K562 treated with DMSO at 1 percent for 12 hours (cell line): ENCODE measurements around the gene CHRDL2. TPM values are rescaled to one million over a fixed set of nuclear protein-coding genes. Genes with fewer than 3 reads are reported as not detected.

Experiments
- total RNA-seq: library from RNA; unstranded; fragments of 300-600 nt; gene quantifications from 2 replicates; pipeline ENCODE4 v1.2.3, GENCODE V29; 2022; ENCODE audit not compliant: insufficient read depth

Gene CHRDL2, protein sequence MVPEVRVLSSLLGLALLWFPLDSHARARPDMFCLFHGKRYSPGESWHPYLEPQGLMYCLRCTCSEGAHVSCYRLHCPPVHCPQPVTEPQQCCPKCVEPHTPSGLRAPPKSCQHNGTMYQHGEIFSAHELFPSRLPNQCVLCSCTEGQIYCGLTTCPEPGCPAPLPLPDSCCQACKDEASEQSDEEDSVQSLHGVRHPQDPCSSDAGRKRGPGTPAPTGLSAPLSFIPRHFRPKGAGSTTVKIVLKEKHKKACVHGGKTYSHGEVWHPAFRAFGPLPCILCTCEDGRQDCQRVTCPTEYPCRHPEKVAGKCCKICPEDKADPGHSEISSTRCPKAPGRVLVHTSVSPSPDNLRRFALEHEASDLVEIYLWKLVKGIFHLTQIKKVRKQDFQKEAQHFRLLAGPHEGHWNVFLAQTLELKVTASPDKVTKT
- total RNA-seq: not detected in 2 replicates

DNA sequence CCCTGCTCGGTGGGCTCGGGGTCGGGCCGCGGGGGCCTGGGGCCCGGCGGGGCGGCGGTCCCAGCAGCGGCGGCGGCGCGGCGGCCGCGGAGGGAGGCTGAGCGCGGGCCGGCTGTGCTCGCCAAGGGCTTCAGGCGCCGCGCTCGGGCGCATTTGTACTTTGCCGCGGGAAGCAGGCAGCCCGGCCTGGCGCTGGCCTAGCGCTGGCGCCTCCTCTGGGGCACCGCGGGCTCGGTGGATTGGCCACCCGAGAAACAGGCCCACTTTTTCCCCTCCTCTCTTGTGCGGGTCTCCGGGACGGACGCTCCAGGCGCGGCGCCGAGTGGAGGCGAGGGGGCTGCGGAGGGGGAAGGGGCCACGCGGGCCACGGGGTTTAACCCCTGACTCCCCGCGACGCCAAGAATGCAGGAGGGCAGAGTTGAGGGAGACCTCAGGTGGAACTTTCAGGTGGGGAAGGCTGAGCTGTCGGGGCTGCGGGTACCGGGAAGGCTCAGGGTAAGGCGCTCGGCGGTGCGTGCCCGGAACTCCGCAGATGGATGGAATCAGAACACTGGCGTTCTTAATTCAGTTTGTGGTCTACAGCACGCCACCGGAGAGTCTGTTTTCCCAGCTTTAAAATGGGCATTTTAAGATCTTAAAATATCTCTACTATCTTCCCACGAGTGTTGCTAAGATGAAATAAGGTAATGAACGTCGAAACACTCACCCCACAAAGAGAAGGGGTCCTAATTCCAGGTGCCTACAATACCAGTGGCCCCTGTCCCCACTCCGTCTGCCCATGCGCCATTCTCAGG is at the start of gene CHRDL2:
TSS of gene CHRDL2 (minus strand) at position 126 of the 794 bp plus-strand sequence. CDS start 538 bp downstream, outside the sequence.

DNA sequence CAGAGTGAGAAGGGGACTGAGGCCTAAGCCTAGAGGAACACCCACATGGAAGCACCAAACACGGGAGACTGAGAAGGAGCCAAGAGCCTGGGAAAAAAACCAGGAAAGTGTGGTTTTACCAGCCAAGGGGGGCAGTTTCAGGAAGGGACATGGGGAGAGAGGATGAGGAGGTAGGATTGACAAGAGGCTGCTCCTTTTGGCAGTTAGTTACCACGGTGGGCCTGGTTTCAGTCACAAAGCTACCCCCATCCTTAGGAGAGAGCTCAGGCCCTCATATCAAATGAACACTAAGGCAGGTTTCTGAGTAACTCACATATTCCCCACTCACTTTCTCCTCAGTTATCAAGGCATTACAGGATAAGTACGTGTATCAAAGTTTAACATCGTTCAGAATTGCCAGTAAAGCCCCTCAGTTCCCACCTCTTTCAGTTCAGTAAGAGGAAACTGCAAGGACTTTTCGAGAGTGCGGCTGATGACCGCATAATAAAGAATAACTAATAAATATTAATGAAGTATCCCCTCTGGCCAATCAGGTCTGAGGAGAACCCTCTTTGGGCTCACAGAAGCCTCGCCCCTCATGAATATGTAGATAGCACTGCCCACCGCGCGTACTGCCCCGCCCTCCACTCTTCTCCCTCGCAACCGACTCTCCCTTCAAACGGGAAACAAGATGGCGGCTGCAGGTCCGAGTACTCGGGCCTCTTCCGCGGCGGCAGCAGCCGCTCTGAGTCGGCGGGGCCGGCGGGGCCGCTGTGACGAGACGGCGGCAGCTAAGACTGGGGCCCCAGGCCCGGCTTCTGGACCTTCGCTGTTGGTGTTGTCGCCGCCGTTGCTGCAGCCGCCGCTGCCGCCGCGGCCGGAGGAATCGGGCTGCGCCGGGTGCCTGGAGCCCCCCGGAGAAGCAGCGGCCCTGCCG is 17.2 kb upstream of the CHRDL2 start, which contains the start of gene RNF169:
TSS of gene RNF169 (plus strand) at position 639 of the 916 bp plus-strand sequence. CDS start at position 671, 32 bp downstream.

Other genes starting within 250 kb of the CHRDL2 start
- gene LIPT2, start 237.7 kb downstream of the CHRDL2 start, total RNA-seq: 4.9 and 6.5 TPM in 2 replicates
- gene POLD3, start 138.8 kb downstream of the CHRDL2 start, total RNA-seq: 7.3 and 18.5 TPM in 2 replicates
- 1.1 and 7.4 TPM in 2 replicates for gene RNF169, start 17.4 kb upstream of the CHRDL2 start, total RNA-seq
- 13.6 and 27.2 TPM in 2 replicates for gene XRRA1, start 217.7 kb upstream of the CHRDL2 start, total RNA-seq
- gene SPCS2, start 217.8 kb upstream of the CHRDL2 start, total RNA-seq: 43.3 and 60.9 TPM in 2 replicates